GM23338 (cell line): ENCODE measurements around the gene NELFE. TPM values are rescaled to one million over a fixed set of nuclear protein-coding genes. Genes with fewer than 3 reads are reported as not detected.

ENCODE experiments used
- ETS1 ChIP-seq: IDR thresholded peaks from 2 replicates; pipeline ENCODE4 v1.6.1; 2016; ENCODE audit warnings: antibody characterized with exemption
- EZH2 ChIP-seq: fragments of 200-600 bp; sonication (generic); IDR thresholded peaks from one replicate; pipeline ENCODE4 v1.8.0; 2017; ENCODE audit warnings: antibody characterized with exemption, mild to moderate bottlenecking, low read depth; ENCODE audit not compliant: unreplicated experiment
- NANOG ChIP-seq: IDR thresholded peaks from 2 replicates; pipeline ENCODE4 v1.6.1; 2016; ENCODE audit warnings: antibody characterized with exemption, borderline replicate concordance
- REST ChIP-seq: IDR thresholded peaks from one replicate; pipeline ENCODE4 v1.6.1; 2018; ENCODE audit warnings: antibody characterized with exemption; ENCODE audit not compliant: unreplicated experiment
- ZNF114 ChIP-seq: fragments of 250-450 bp; sonication (Bioruptor Pico); IDR thresholded peaks from 2 replicates; pipeline ENCODE4 v1.5.0; 2020; ENCODE audit warnings: mild to moderate bottlenecking, moderate library complexity
- ZNF331 ChIP-seq: fragments of 250-450 bp; sonication (Bioruptor Pico); IDR thresholded peaks from 2 replicates; pipeline ENCODE4 v1.5.0; 2020; ENCODE audit warnings: low read depth, mild to moderate bottlenecking, moderate library complexity
- ZNF462 ChIP-seq: fragments of 250-450 bp; sonication (Bioruptor Pico); IDR thresholded peaks from 2 replicates; pipeline ENCODE4 v1.5.0; 2020; ENCODE audit warnings: mild to moderate bottlenecking, moderate library complexity
- polyA plus RNA-seq: library from polyadenylated mRNA; unstranded; fragments of >200 nt; fragmentation: Nextera tagmentation; extraction: Ambion mirVana; gene quantifications from 2 replicates; pipeline ENCODE4 v1.2.1, GENCODE V29; 2016
- total RNA-seq: library from RNA; depleted of rRNA; stranded (reverse); fragments of >200 nt; shearing (Covaris generic); gene quantifications from 2 replicates; pipeline ENCODE4 v1.2.3, GENCODE V29; 2014

The NELFE gene
- total and polyA plus RNA-seq, 2 experiments from 2014 or later = 64.0 to 93.4 TPM

- no peak for TF ChIP-seq ZNF462
- no peak for TF ChIP-seq ZNF114 (CRISPR knock-in tag)
- TF ChIP-seq ZNF331 (CRISPR knock-in tag) = no peak
- TF ChIP-seq REST = no peak
- no peak for TF ChIP-seq ETS1
- TF ChIP-seq EZH2 = no peak
- TF ChIP-seq NANOG = no peak
Measured at GRCh38 chr6:31968791-31969711, 10.3 kb upstream of the NELFE start (continued).
